ENCODE measurements around the gene FOXN4.

GRCh38 chr12:109308534-109309380 is at the start of gene FOXN4:
- TF ChIP-seq CTCF (IDR thresholded peaks at IDR 0.05; ENCODE audit: extremely low read depth in 1 of 2, insufficient read depth in 1 of 2, low read depth in 1 of 2, low read length in 2 of 2) (no peak), EZH2 (IDR thresholded peaks at IDR 0.05; ENCODE audit: borderline replicate concordance, low read depth, low read length, severe bottlenecking) (no peak)

All from endothelial cell of umbilical vein (primary cell).